Posterior cingulate gyrus (tissue), 11 donors: Measurements from ENCODE around the gene SYNE2.
A peak's percentile ranks its signal among the peaks of the same experiment; 100 is the strongest.
"Not testable (repeated sequence)": the region's sequence is repeated elsewhere in the genome, so short reads cannot be mapped to it uniquely, and the experiment has no call there.

Experiments
- DNase-seq, 10 donors: peaks; one replicate each; pipeline versions ENCODE4 v3.0.0 to v3.0.0-alpha.2; 2020 to 2021; ENCODE audit warnings: mixed read lengths in 3 of 10
- intact Hi-C: fragments of 100-400 bp; cut with DNase I; formaldehyde crosslinking; loops from one replicate; pipeline ENCODE4 v1.15.1; 2023

Gene SYNE2

GRCh38 chr14:63996016-63996415 is 143.2 kb downstream of the SYNE2 start:
- intact Hi-C loops, result no loop called here
- no peak for DNase-seq

- no peak for DNase-seq
- intact Hi-C loops, result no loop called here
These were observed 143.9 kb downstream of the SYNE2 start for GRCh38 chr14:63996625-63997220.

DNA sequence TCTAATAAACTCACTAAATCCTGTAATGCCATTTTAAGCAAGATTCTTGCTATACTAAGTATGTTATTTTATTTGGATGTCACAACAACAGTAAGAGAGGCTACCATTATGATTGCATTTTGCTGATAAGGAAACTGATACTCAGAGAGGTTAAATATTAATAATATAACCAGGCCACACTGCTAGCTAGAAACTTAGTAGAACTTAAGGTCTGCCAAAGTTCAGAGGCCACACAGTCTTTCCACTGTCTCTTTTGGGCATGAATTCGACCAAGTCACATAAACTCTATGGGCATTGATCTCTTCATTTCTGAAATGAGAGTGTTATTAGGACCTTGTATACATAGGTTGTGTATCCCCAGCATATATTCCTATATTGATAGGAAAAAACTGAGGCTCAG is 147.9 kb downstream of the SYNE2 start:
- DNase-seq, result no peak
- intact Hi-C loops, result no loop called here

DNA sequence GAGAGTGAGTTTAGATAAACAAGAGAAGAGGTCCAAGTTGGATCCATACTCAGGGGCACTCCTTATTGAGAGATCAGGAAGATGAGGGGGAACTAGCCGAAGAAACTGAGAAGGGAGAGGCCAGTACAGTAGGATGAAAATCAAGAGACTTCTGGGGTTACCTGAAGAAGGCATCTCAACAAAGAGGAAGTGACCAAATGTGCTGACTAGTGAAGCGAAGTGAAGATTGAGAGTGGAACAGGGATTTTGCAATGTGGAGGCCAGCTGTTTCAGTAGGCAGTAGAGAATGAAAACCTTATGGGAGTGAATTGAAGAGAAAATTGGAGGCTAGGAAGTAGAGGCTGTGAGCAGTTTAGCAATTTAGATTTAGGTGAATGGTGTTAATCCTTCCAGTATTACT is 153.0 kb downstream of the SYNE2 start:
- intact Hi-C loops, result no loop called here
- DNase-seq, result no peak

DNA sequence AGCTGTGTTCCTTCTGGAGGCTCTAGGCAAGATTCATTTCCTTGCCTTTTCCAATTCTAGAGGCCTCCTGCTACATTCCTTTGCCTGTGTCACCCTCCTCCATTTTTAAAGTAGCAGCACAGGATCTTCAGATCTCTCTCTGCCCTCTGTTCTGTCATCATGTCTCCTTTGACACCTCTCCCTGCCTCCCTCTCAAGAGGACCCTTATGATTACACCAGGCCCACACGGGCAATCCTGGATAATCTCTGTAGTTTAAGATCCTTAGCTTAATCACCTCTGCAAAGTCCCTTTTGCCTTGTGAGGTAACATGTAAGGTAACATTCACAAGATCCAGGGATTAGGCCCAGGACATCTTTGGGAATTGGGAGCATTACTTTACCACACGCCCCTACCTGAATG is 155.2 kb downstream of the SYNE2 start:
- intact Hi-C loops, result no loop called here
- DNase-seq, result no peak

GRCh38 chr14:64012003-64012402 is 159.2 kb downstream of the SYNE2 start:
- intact Hi-C loops, result loop anchor here (10.0 kb wide), 1 partner anchor 283 kb away; the partner anchor contains the start of gene ESR2
- DNase-seq, result no peak

- DNase-seq, result no peak
- intact Hi-C loops, result loop anchor here (10.0 kb wide), 1 partner anchor 282 kb away; the partner anchor contains the start of gene ESR2
These were observed 159.9 kb downstream of the SYNE2 start for GRCh38 chr14:64012720-64013119.

DNA sequence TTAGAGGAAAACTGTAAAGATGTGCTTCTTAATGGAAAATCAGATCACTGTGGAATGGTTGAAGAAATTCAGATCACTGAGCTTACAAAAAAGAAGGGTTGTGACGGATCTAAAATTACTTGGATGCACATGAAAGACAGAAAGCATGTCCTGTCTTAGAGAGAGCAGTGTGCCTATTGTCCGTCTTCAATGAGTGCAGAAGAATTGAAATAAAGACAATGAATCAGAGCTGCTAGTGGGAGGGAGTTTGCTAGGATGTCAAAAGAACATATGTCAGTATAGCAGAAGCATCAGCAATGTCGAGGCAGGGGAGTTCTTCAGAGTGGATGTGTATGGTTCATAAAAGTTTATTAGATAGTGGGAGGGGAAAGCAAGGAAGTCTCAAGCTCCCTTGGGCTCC is 172.7 kb downstream of the SYNE2 start:
- intact Hi-C loops, result no loop called here

GRCh38 chr14:64026600-64026999 is 173.8 kb downstream of the SYNE2 start:
- intact Hi-C loops, result no loop called here
- no peak for DNase-seq

More for the DNA sequence above, 172.7 kb downstream of the SYNE2 start:
- no peak for DNase-seq

- intact Hi-C loops, result no loop called here
- DNase-seq, result no peak
These were observed 182.3 kb downstream of the SYNE2 start for GRCh38 chr14:64035143-64035542.

DNA sequence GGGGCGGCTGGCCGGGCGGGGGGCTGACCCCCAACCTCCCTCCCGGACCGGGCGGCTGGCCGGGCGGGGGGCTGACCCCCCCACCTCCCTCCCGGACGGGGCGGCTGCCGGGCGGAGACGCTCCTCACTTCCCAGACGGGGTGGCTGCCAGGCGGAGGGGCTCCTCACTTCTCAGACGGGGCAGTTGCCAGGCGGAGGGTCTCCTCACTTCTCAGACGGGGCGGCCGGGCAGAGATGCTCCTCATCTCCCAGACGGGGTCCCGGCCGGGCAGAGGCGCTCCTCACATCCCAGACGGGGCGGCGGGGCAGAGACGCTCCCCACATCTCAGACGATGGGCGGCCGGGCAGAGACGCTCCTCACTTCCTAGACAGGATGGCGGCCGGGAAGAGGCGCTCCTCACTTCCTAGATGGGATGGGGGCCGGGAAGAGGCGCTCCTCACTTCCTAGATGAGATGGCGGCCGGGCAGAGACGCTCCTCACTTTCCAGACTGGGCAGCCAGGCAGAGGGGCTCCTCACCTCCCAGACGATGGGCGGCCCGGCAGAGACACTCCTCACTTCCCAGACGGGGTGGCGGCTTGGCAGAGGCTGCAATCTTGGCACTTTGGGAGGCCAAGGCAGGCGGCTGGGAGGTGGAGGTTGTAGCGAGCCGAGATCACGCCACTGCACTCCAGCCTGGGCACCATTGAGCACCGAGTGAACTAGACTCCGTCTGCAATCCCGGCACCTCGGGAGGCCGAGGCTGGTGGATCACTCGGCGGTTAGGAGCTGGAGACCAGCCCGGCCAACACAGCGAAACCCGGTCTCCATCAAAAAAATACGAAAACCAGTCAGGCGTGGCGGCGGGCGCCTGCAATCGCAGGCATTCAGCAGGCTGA is 185.3 kb downstream of the SYNE2 start:
- intact Hi-C loops, result not testable (repeated sequence)

GRCh38 chr14:64038841-64039542 is 186.2 kb downstream of the SYNE2 start:
- no peak for DNase-seq
- intact Hi-C loops, result no loop called here

More for the DNA sequence above, 185.3 kb downstream of the SYNE2 start:
- DNase-seq, result peak in 1 of 10 donors; percentile 69

DNA sequence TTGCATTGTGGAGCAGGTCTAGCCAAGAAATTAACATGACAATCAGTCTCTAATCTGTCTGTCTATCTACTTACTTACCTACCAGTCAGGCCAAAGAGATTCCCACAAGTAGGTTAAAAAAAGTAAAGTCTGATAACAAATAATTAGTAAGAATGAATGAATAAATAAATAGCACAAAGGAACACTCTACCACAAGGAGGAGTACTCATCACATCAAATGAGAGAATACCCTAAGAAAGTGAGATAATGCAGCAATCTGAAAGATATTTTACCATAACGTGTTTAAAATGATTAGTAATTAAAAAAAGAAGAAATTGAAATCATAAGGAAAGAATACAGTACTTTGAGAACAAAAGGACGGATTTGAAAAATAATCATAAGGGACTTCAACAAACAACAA is 187.2 kb downstream of the SYNE2 start:
- DNase-seq, result no peak
- intact Hi-C loops, result no loop called here

GRCh38 chr14:64043296-64043695 is 190.5 kb downstream of the SYNE2 start:
- intact Hi-C loops, result not testable (repeated sequence)

GRCh38 chr14:64045091-64045490 is 192.3 kb downstream of the SYNE2 start:
- intact Hi-C loops, result no loop called here

More at GRCh38 chr14:64043296-64043695, 190.5 kb downstream of the SYNE2 start:
- DNase-seq, result not testable (repeated sequence)

DNA sequence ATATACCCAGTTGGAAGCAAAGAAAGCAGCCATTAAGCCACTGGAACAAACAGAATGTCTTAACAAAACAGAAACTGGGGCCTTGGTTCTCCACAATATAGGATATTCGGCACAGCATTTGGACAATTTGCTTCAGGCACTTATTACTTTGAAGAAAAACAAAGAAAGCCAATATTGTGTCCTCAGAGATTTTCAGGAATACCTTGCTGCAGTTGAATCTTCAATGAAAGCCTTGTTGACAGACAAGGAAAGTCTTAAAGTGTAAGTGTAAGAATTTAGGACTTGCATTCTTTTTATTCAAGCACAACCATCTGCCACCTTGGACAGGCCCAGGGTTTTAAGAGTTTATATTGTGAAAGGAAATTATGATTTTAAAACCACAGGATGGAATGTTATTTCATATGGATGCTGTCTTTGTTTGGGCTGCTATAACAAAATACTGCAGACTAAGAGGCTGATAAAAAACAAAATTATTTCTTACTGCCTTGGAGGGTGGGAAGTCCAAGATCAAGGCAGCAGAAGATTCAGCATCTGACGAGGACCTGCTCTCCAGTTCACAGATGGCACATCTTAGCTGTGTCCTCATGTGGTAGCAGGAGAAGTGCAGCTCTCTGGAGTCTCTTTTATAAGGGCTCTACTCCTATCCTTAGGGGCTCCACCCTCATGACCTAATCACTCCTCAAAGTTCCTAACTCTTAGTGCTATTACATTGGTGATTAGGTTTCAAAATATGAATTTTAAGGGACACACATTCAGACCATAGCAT is 197.0 kb downstream of the SYNE2 start:
- intact Hi-C loops, result no loop called here
- DNase-seq, result no peak

More at GRCh38 chr14:64045091-64045490, 192.3 kb downstream of the SYNE2 start:
- DNase-seq, result no peak

- no peak for DNase-seq
- intact Hi-C loops, result no loop called here
These were observed 201.2 kb downstream of the SYNE2 start for GRCh38 chr14:64053694-64054669.

- intact Hi-C loops, result no loop called here
- DNase-seq, result peak in 1 of 10 donors; percentile 63
These were observed 206.8 kb downstream of the SYNE2 start for GRCh38 chr14:64059454-64060198.

DNA sequence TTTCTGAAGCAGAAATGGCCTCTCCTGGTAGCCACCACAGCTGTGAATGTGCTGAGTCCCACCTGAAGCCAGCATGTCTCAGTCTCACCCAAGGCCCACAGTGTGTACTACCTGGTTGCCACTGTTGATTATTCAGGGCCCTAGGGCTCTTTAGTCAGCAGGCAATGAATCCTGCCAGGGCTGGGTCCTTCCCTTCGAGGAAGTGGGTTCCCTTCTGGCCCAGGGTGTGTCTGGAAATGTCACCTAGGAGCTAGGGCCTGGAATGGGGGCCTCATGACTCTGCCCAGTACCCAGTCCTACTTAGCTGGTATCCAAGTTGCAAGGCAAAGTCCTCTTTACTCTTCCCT is 207.4 kb downstream of the SYNE2 start:
- peak in 1 of 10 donors; percentile 73 for DNase-seq
- intact Hi-C loops, result no loop called here
